Right renal cortex interstitium (tissue), 3 donors: ENCODE results near the gene PCK1. TPM values are rescaled to one million over a fixed set of nuclear protein-coding genes. Genes with fewer than 3 reads are reported as not detected.
"Not testable (repeated sequence)": the region's sequence is repeated elsewhere in the genome, so short reads cannot be mapped to it uniquely, and the experiment has no call there.

Experiments
- DNase-seq, 3 donors: peaks; one replicate each; pipeline ENCODE4 v3.0.0-alpha.2; 2013; ENCODE audit warnings: low read depth in 3 of 3, low spot score in 2 of 3
- polyA plus RNA-seq, 3 donors: library from polyadenylated mRNA; unstranded; fragments of 120-200 nt; gene quantifications; one replicate each; pipeline ENCODE4 v1.2.1, GENCODE V29; 2013; ENCODE audit not compliant: insufficient read length in 3 of 3

Gene PCK1
- 10 to 100 TPM in 2 of 3 donors, 1 to 10 TPM in 1; 4.3 to 15.0 (median 10.6) TPM for polyA plus RNA-seq

DNA sequence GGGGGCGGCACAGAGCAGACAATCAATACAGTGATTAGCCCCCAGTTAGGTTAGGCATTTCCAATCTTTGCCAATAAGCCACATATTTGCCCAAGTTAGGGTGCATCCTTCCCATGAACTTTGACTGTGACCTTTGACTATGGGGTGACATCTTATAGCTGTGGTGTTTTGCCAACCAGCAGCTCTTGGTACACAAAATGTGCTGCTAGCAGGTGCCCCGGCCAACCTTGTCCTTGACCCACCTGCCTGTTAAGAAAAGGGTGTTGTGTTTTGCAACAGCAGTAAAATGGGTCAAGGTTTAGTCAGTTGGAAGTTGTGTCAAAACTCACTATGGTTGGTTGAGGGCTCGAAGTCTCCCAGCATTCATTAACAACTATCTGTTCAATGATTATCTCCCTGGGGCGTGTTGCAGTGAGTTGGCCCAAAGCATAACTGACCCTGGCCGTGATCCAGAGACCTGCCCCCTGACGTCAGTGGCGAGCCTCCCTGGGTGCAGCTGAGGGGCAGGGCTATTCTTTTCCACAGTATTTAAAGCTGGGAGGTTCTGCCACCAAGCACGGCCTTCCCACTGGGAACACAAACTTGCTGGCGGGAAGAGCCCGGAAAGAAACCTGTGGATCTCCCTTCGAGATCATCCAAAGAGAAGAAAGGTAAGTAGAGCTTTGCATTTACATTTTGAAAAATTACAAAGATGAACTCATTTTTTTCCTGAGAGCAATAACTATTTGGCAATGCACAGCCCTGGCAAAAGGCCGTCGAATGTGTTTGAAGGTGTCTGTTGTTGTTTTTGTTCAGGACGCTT is at the start of gene PCK1:
TSS of gene PCK1 (plus strand) at position 557 of the 802 bp plus-strand sequence. CDS start 302 bp downstream, outside the sequence.
- DNase-seq, result no peak

DNA sequence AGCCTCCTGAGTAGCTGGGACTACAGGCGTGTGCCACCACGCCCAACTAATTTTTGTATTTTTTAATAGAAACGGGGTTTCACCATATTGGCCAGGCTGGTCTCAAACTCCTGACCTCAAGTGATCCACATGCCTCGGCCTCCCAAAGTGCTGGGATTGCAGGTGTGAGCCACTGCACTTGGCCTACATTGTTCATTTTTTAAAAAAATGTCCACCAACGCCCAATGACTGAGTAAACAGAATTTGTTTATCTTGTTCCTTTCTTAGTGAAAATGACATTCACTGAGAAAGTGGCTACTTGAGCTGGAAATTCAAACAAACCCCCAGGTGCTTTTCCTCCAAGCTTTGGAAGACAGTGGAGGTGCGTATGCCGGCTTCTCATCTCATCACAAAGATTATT is 49.2 kb upstream of the PCK1 start:
- not testable (repeated sequence) for DNase-seq

DNA sequence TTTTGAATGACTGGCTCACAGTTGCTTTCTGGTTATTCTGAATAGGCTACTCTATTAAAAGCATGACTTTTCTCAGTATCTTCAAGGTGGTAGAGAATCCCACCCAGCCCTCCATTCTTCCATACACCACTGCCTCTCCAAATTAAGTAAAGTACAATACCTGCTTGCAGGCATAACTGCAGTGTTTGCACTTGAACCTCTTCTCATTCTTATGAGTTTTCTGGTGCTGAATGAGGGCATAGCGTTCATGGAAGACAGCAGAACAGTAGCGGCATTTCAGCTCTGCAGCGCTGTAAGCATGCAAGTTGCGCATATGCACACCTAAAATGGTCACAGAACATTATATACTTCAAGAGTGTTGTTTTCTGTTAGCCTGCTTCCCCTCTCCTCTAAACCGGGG is 48.5 kb upstream of the PCK1 start:
- no peak for DNase-seq

DNA sequence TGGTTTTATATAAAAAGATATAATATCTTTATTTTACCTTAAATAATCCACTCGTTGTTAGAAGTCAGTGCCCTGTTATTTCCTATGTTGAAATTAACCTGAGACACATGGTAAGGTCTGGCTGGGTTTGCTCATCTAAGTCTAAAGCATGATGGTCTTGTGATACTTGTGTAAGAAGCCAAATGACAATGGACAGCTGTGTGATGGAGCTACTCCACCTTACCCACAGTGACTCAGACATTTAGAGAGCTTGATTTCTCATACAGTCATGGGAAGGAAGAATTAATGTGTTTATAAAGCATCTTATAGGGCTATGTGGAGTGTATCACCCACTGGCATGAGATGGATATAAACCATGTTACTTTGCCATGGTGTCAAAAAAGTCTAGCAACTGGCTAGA is 47.7 kb upstream of the PCK1 start:
- no peak for DNase-seq

DNA sequence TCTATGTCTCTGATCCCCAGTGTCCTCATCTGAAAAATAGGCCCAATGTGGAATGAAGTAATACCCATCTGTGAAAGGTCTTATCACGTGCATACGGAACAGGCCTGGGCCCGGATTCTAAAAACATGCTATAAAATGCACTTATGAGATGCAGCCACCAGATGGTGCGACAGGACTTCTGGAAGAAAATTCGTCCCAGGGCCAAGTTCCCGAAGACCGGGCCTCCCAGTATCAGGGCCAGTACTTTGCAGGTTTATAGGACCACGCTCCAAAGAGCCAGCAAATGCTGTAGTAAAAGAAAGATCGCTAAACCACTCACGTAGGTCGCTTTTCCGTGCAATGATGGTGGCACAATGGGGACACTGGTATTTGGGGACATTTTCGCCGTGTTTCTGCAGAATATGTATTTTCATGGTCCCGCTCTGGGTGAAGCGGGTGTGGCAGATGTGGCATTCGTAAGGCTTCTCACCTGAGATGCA is 46.6 kb upstream of the PCK1 start:
- DNase-seq, result peak; percentile 53 to 60 (median 55)

DNA sequence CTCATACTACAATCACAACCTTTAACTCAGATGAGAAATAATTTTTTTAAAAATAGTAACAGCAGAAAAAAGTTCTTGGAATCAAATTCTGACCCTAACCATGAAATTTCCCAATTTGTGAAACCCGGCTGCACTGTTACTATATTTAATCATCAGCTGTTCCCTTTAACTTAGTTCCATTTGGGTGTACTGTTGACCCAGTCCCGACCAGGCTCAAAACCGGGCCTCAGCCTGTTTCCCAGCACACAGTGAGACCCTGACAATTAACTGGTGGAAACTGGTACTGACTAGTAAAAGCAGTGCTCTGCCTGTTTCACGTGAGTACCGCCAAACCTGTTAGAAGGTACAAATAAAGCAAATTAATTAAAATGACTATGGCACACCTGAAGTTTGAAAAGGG is 43.0 kb upstream of the PCK1 start:
- DNase-seq, result no peak

DNA sequence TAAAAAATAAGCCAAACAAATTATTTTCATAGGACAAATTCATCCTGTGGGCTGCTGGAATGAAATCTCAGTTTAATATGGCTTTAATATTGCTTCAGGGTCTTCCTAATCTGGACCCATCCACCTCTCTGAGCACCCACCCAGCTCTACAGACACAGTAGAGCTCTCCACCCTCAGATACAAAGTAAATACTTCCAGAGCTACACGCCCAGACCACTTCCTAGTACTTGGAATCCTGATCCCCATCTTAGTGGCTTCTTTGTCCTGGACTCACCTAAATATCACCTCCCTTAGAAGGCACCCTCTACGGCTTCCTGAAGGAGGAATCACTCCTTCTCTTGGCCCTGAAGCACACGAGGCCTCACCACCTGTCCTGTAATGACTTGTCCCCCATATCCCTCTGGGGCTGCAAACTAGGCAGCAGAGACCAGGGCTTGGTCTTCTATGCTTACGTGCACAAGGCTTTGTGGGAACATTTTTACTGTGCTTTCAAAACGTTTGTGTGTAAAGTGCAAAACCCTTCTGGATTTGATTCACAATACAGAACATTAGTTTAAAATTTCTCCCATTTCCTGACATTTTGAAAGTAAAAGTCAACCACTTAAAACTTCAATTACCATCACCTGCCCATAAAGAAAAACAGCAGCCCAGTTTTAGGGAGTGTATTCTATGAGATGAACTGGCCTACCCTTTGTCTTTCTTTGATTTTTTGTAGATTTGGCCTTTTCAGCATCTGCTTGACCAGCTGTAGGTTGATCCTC is 38.4 kb upstream of the PCK1 start:
- DNase-seq, result no peak

DNA sequence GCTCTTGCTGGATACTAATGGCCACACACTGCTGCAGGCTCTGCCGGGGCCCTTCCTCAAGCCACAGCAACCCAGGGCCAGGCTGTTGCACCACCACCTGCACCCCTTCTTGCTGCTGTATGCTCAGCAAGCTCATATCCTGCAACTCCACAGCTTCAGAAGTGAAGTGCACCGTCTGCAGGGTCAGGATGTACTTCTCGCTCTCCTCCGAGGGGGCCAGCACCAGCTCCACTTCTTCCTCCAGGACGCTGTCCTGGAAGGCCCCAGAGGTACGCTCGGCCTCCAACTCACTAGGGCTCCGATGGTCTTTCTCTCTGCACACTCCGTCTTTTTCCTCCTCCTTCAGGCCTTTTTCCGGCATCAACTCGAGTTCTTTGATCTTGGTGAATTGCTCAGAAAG is 37.1 kb upstream of the PCK1 start:
- no peak for DNase-seq

DNA sequence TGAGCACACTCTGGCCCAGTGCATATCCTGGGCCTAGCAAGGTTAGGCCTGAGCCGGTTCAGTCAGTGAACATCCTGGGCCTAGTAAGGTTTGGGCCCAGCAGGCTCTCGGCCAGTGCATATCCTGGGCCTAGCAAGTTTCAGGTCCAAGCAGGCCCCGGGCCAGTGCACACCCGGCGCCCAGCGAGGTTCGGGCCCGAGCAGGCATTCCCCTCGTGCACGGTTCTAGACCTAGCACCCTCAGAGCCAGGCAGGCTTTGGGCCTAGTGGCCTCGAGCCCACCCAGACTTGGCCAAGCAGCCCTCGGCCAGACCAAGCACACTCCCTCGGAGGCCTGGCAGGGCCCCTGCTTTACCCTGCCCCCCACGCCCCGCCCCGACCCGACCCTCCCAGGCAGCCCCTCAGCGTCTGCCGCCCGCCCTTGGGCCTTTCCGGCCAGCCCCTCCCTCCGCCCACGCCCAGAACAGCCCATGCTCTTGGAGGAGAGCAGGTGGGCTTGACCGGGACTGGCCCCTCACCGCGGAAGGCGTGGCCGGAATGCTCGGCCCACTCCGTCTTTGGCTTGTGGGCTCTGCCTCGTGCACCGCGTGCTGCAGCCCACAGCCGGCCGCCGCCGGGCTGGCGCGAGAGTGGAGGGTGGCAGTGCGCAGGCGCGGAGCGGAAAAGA is 36.3 kb upstream of the PCK1 start, which contains the start of gene CTCFL:
TSS of gene CTCFL (minus strand) at position 630 of the 666 bp plus-strand sequence. CDS start 935 bp downstream, outside the sequence.
- DNase-seq, result no peak

DNA sequence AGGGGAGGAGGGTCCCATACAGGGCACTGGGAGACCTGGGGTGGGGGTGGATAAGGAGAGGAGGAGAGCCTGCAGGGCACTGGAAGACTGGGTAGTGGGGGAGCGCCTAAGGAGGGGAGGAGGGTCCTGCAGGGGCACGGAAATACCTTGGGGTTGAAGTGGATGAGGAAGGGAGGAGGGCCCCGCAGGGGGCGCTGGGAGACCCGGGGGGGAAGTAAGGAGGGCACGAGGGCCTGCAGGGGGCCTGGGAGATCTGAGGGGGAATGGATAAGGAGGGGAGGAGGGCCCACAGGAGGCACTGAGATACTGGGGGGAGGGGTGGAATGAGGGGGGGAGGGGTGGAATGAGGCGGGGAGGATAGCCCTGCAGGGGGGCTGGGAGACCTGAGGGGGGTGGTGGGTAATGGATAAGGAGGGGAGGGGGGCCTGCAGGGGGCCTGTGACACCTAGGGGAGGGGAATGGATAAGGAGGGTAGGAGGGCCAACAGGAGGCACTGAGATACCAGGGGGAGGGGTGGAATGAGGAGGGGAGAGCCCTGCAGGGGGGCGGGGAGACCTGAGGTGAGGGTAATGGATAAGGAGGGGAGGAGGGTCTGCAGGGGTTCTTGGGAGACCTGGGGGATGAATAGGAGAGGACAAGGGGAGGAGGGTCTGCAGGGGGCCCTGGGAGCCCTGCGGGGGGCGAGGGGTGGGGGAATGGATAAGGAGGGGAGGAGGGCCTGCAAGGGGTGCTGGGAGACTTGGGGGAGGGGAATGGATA is 35.4 kb upstream of the PCK1 start:
- no peak for DNase-seq

DNA sequence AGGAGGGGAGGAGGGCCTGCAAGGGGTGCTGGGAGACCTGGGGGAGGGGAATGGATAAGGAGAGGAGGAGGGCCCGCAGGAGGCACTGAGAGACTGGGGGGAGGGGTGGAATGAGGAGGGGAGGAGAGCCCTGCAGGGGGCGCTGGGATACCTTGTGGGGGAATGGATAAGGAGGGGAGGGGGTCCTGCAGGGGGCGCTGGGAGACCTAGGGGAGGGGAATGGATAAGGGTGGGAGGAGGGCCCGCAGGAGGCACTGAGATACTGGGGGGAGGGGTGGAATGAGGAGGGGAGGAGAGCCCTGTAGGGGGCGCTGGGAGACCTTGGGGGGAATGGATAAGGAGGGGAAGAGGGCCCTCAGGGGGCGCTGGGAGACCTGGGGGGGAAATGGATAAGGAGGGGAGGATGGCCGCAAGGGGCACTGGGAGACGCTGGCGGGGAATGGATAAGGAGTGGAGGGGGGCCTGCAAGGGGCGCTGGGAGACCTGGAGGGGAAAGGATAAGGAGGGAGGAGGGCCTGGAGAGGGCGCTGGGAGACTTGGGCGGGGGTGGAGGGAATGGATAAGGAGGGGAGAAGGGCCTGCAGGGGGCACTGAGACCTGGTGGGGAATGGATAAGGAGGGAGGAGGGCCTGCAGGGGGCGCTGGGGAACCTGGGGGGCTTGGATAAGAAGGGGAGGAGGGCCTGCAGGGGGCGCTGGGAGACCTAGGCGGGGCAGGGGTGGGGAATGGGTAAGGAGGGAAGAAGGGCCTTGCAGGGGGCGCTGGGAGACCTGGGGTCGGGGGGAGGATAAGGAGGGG is 34.6 kb upstream of the PCK1 start:
- no peak for DNase-seq

DNA sequence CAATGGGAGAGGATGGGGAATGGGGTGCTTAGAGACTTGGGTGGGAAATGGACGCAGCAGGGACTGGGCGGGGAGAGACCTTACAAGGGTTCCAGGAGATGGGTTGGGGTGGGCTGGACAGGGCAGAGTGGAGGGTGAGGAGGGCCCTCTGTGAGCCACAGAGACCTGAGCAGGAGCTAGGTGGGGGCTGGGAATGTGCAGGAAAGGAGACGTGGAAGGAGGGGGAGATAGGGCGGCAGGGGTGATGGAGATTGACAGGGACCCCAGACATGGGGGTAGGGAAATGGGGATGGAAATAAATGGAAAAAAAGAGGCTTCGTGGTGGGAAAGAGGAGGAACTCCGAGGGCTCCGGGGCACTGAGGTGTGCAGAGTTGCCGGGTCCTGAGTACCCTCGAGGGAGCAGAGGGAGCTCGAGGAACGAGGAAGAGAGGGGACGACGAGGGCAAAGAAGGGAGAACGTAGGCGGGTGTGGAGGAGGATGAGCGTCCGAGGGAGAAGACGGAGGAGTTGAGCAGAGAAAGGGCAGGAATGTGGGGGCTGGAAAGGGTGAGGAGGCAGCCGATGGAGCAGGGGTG is 33.9 kb upstream of the PCK1 start:
- no peak for DNase-seq

DNA sequence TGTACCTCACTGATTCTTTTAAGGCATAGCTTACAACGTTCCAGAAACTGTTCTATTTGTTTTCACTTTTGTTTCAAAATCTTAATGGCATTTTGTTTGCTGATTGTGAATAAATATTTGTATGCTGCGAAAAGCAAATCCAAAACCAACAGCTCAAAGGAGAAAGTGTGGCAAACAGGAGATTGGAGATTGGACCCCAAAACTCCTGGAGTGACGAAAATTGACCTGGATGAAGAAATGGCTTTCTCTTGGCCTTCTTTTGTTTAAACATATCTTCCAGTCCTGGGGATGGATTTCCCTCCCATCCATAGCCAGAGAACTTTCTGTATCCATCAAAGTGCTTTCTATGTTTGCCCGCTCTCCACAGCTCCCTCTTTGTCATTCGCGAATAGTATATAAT is 33.2 kb upstream of the PCK1 start:
- no peak for DNase-seq

DNA sequence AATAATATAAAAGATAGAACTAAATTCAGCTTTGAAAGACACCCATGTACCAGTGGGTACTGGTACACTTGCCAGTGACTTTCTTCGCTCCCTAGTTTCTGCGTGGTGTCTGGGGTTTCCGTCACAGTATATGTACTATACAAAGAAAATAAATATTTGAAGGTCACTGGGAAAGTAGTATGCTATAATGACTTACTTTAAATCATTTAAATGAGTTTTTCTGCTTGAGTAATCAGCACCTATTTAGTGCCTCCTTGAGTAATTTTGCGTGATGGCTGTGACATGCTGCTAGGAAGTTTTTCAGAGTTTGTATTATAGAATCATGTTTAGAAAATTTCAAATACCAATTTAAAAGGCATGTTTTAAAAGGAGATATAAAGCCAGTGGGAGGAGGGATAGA is 32.8 kb upstream of the PCK1 start:
- no peak for DNase-seq

DNA sequence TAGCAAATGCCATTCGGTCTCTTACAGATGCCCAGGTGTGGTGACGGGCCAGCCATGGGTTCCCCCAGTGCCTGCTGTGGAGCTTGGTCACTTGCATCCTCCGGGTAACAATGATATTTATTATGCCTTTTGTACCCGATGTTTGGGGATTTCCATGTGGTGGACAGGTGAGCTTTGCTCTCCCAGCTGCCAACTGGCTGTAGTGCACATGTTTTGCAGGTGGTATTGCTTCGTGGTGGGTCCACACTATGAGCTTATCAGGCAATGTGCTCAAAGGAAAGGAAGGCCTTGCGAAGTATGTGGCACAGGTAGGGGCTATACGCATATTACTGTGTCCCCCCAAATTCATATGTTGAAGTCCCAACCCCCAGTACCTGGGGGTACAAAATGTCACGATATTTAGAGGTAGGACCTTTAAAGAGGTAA is 31.7 kb upstream of the PCK1 start:
- DNase-seq, result no peak

DNA sequence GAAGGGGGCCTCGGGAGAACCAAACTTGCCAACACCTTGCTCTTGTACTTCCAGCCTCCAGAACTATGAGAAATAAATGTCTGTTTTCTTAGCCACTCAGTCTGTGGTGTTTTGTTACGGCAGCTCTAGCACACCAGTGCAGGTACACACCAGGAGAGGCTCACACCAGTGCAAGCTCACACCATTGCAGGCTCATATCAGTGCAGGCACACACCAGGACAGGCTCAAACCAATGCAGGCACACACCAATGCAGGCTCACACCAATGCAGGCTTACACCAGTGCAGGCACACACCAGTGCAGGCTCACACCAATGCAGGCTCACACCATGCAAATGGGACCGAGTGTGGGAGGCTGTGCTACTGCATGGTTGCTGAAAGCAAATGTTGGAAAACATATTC is 31.1 kb upstream of the PCK1 start:
- DNase-seq, result no peak

DNA sequence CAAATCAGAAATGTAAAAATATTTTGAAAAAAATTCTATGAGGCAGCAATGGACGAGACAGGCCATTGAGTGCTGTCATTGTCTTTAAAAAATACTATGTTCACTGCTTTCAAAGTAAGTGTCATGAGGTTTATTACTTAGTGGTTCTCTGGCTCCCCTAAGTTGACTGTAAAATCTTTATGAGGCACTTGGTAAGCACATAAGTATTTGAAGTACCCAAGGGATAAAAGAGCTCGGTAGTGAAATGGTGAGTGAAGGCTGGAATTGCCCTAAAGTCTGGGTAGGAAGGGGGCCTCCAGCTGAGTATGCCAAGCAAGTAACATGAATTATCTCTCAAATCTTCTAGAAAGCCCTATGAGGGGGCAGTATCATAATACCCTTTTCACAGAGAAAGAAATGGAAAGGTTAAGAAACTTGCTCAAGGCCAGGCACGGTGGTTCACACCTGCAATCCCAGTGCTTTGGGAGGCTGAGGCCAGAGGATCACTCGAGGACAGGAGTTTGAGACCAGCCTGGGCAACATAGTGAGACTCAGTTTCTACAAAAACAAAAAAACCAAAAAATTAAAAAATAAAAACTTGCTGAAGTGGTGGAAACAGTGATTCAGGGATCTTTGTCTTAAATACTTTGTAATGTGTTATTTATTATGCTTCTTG is 30.5 kb upstream of the PCK1 start:
- no peak for DNase-seq

DNA sequence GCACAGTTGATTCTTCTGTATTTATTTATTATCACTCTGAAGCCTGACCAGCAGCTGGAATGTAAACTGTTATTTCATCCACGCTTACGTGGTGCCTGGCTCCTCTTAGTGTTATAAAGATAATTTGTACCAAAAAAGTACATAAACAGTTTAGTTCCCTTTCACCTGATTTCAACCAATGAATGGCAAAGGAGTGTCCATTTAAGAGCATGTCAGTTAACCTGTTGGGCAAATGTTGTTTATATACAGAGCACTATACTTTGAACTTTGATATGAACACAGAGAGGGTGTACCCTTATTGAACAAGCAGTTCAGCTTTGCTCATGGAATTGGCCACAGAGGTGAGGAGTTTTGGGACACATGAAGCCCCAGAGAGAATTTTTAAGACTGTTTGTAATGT is 28.8 kb upstream of the PCK1 start:
- DNase-seq, result no peak

DNA sequence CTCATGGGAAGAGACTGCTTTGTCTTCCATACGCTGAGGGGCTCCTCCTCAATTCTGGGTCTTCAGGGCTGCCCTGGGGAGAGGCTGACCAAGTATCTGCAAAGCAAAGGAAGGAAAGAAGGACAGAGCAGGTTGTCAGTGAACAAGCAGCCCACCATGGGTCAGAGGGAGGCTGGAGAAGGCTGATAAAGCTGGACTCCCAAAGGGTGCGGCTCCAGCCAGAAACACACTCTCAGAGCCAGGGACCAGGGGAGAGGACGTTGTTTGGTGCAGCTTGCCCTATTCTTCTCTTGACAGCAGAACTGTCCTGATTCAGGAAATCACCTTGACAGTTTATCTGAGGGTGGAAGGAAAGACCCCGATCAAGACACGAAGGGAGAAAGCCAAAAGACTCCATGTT is 25.6 kb upstream of the PCK1 start:
- no peak for DNase-seq
